ENCODE results near the gene PLEKHG7. TPM values are rescaled to one million over a fixed set of nuclear protein-coding genes. Genes with fewer than 3 reads are reported as not detected.

PLEKHG7 gene
- total RNA-seq, result not detected

GRCh38 chr12:92702754-92703679 is at the start of gene PLEKHG7:
TSS of gene PLEKHG7 (plus strand) at chr12:92702989. CDS start at chr12:92706632, 3,643 bp downstream.

Other genes with a start within 250 kb of the PLEKHG7 start
- gene EEA1, start 226.3 kb downstream of the PLEKHG7 start, total RNA-seq, result 16.0 TPM